Epithelial cell of proximal tubule (primary cell): Measurements from ENCODE around the gene FOXA2. TPM values are rescaled to one million over a fixed set of nuclear protein-coding genes. Genes with fewer than 3 reads are reported as not detected.
A peak's percentile ranks its signal among the peaks of the same experiment; 100 is the strongest.

Experiments used
- DNase-seq: peaks from one replicate; pipeline ENCODE4 v3.0.0-alpha.2; 2011; ENCODE audit warnings: low read depth
- H3K4me3 ChIP-seq: 2 replicates; pipeline ENCODE4 v1.5.1; 2011; ENCODE audit warnings: low read depth, mild to moderate bottlenecking, low read length
- total RNA-seq: library from RNA; depleted of rRNA; stranded (reverse); fragments of >200 nt; gene quantifications from 2 replicates; pipeline ENCODE4 v1.2.3, GENCODE V29; 2015
- TF ChIP-seq, protein P1 (sequence below): conservative IDR thresholded peaks from 2 replicates; pipeline ENCODE4 v1.5.1; 2012; ENCODE audit warnings: low read depth, mild to moderate bottlenecking, low read length

FOXA2 gene
- total RNA-seq, 1 donor from 2014 or later, result not detected

DNA sequence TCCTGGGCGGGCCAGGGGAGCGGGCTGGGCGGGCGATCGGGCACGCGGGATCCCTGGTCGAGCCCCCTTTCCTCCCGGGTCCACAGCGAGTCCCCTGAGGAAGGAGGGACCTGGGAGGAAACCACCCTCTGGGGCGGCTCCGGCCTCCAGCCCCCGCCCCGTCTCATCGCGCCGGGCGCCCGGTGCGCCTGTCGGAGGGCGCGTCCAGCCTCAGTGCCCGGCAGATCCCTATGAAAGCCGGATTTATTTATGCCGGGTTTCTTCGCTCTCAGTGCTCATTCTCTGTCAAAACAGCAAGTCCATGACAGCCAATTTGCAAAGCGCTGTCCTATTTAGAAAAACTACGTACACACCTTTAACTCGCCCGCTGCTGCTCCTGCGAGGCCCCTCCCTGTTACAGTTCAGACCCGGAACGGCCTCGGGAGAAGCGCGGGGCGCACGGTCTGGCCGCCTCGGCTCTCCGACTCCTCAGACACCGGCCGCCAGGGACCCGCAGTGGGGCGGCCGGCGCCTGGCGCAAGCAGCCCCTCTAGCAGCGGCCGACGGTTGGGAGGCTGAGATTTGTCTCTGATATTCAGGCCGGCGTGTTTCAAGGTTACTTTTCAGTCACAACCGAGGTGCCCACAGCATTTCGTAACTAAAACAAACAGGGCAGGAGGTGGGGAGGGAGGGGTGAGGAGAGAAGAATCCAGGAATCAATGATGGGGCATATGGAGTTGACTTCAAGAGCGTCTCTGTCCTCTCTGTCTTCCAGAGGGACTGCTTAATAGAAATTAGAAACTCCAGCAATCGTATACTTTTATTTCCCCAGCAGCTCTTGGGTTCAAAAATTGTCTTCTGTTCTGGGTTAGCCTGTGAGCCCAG lies 782 bp upstream of the FOXA2 start:
- DNase-seq, result no peak
- peak overlapping the region; percentile 2 for H3K4me3 ChIP-seq
- TF ChIP-seq, protein P1, sequence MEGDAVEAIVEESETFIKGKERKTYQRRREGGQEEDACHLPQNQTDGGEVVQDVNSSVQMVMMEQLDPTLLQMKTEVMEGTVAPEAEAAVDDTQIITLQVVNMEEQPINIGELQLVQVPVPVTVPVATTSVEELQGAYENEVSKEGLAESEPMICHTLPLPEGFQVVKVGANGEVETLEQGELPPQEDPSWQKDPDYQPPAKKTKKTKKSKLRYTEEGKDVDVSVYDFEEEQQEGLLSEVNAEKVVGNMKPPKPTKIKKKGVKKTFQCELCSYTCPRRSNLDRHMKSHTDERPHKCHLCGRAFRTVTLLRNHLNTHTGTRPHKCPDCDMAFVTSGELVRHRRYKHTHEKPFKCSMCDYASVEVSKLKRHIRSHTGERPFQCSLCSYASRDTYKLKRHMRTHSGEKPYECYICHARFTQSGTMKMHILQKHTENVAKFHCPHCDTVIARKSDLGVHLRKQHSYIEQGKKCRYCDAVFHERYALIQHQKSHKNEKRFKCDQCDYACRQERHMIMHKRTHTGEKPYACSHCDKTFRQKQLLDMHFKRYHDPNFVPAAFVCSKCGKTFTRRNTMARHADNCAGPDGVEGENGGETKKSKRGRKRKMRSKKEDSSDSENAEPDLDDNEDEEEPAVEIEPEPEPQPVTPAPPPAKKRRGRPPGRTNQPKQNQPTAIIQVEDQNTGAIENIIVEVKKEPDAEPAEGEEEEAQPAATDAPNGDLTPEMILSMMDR, result no peak

DNA sequence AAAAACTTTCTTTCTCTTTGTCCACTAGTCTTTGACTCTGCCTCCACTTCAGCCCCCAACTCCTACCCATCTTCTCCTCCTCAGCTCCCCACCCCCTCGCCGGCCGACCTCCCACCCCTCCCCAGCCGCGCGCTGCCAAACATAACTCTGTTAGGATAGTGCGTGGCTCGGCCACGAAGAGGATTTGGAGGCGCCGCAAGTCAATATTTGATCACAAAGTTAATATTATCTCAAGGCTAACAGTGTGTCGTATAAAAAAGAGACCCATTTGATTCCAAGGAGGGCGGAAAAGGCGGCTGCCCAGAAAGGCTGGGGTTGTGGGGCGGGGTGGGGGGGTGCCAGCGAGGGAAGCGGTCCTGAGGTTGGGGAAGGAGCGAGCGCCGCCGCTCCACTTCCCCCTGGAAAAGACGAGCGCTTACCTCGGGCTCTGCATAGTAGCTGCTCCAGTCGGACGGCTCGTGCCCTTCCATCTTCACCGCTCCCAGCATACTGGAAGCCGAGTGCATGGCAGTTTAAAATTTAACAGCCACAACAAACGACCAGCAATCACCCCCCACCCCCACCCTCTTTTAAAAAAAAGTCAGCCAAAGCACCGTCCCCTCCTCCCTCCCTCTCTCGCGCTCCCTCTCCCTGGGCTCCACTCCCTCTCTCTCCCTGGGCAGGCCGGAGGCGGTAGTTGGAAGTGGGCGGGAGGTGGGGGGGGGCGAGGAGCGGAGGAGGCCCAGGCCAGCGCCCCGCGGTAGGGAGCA lies 425 bp downstream of the FOXA2 start:
- no peak for DNase-seq
- peak overlapping the region; percentile 45 for H3K4me3 ChIP-seq
- TF ChIP-seq, protein P1, result no peak

DNA sequence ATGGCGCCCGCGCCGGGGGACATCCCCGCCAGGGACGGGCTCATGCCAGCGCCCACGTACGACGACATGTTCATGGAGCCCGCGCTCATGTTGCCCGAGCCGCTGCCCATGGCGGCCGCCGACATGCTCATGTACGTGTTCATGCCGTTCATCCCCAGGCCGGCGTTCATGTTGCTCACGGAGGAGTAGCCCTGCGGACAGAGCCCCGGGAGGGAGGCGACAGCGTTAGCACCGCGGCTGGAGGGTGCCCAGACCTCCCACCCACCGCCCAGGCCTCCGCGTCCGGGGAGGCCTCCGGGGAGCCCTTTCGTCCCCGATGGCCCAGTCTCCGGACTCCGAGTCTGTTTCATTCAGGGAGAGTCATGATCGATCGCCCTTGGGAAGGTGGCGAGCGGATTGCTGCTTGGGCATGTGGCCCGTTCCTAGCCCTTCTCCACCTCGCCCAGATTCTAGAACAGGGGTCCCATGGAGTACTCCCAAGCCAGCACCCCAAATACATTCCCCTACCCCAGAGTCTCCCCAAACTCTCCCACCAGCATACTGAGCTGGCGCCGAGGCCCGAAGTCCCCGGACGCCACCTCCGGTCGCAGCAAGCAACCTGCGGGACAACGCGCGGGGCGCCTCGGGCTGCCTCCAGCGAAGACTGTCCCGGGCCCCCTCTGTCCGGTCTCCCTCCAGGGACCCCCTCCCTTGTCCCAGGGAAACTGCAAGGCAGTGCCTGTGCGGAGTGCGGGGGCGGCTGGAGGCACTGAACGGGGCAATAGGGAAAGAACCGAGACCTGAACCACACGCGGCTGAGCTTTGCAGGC lies 1.2 kb downstream of the FOXA2 start:
- no peak for DNase-seq
- H3K4me3 ChIP-seq, result peak overlapping the region; percentile 45
- TF ChIP-seq, protein P1, result no peak

DNA sequence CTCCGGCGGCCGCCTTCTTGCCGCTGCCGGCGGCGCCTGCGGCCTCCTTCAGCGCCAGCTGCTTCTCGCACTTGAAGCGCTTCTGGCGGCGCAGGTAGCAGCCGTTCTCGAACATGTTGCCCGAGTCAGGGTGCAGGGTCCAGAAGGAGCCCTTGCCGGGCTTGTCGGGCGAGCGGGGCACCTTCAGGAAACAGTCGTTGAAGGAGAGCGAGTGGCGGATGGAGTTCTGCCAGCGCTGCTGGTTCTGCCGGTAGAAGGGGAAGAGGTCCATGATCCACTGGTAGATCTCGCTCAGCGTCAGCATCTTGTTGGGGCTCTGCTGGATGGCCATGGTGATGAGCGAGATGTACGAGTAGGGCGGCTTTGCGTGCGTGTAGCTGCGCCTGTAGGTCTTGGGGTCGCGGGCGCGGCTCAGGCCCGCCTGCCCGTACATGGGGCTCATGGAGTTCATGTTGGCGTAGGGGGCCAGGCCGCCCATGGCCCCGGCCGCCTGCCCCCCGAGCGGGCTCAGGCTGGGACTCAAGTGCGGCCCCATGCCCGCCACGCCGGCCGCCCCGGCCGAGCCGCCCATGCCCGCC lies 1.9 kb downstream of the FOXA2 start:
- no peak for DNase-seq
- TF ChIP-seq, protein P1, result no peak
- H3K4me3 ChIP-seq, result no peak overlapping the region

DNA sequence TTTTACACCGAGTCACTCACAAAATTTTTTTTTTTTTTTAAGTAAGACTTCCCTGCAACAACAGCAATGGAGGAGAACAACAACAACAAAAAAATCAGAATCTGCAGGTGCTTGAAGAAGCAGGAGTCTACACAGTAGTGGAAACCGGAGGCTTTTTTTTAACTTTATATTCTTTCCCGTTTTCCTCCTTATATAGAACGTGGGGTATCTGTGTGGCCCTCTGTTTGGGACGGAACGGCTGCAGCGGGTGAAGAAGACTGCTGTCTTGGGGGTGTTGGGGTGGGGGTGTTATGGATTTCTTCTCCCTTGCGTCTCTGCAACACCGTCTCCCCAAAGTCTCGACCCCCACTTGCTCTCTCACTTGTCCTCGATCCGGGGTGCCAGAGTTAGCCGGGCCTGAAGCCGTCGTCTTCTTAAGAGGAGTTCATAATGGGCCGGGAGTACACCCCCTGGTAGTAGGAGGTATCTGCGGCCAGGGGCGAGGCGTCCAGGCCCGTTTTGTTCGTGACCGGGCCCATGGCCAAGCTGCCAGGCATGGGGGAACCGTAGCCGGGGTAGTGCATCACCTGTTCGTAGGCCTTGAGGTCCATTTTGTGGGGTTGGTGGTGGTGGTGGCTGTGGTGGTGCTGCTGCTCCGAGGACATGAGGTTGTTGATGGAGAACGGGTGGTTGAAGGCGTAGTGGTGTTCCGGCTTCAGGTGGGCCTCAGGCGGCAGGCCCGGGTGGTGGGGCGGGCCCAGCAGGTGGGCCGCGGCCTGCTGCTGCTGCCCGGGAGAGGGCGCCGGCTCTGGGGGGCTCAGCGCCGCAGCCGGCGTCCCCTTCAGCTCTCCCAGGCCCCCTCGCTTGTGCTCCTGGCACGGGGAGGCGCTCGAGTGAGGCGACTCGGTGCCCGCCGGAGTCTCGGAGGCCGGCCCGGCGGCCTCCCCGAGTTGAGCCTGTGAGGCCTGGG lies 2.7 kb downstream of the FOXA2 start:
- no peak overlapping the region for H3K4me3 ChIP-seq
- no peak for DNase-seq
- TF ChIP-seq, protein P1, result no peak
